ENCODE measurements around the gene CD7. TPM values are rescaled to one million over a fixed set of nuclear protein-coding genes. Genes with fewer than 3 reads are reported as not detected.

CD7 gene
- total RNA-seq, 1 donor from 2014 or later = 7.1 TPM

GRCh38 chr17:82316651-82317393 is 586 bp downstream of the CD7 start:
- TF ChIP-seq, protein P1, sequence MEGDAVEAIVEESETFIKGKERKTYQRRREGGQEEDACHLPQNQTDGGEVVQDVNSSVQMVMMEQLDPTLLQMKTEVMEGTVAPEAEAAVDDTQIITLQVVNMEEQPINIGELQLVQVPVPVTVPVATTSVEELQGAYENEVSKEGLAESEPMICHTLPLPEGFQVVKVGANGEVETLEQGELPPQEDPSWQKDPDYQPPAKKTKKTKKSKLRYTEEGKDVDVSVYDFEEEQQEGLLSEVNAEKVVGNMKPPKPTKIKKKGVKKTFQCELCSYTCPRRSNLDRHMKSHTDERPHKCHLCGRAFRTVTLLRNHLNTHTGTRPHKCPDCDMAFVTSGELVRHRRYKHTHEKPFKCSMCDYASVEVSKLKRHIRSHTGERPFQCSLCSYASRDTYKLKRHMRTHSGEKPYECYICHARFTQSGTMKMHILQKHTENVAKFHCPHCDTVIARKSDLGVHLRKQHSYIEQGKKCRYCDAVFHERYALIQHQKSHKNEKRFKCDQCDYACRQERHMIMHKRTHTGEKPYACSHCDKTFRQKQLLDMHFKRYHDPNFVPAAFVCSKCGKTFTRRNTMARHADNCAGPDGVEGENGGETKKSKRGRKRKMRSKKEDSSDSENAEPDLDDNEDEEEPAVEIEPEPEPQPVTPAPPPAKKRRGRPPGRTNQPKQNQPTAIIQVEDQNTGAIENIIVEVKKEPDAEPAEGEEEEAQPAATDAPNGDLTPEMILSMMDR (IDR thresholded peaks at IDR 0.05) = no peak
- Histone ChIP-seq H3K4me1 (peaks cover 20% of the 10 kb centered on the region), H3K36me3 (no peaks in the 10 kb centered on the region), H3K4me3 (peak overlapping the region; percentile 37), H3K27me3 (ENCODE audit: low read depth) (peaks cover 25% of the 10 kb centered on the region), H3K9me3 (no peaks in the 10 kb centered on the region), H3K27ac (no peak overlapping the region)
- ATAC-seq (no peak), DNase-seq (no peak)
- intact Hi-C loops (cut with DNase I) = no loop called here

DNA sequence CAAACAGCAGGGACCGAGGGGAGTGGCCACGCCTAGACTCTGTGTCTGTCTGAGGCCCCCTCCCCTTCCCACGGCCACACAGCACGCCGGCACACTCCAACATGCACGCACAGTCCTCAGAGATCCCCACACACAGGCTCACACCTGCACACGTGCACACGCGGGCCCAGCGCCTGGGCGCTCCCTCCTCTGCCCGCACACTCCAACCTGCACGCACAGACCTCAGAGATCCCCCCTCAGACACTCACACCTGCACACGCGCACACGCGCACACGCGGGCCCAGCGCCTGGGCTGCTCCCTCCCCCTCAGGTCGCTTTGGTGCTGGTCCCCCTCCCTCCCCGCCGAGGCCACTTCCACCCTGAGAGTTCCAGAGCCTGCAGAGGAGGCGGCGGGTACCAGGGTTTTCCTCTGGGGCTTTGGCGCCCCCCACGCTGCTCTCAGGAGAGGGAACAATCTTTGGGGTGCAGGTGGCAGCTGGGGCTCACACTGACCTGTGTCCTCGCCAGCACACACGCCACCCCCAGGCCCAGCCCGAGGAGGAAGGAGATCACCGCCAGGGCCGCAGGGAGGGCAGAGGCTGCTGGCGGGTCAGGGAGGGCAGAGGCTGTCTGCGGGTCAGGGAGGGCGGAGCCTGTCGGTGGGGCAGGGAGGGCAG is 1.6 kb downstream of the CD7 start:
- Histone ChIP-seq H3K4me3 (peak overlapping the region; percentile 37), H3K27ac (no peak overlapping the region)
- peak; percentile 45 to 47 for ATAC-seq

GRCh38 chr17:82314727-82315605 is 2.4 kb downstream of the CD7 start:
- Histone ChIP-seq H3K27ac (no peak overlapping the region), H3K36me3 (no peaks in the 10 kb centered on the region), H3K9me3 (no peaks in the 10 kb centered on the region), H3K4me3 (no peak overlapping the region), H3K4me1 (peaks cover 13% of the 10 kb centered on the region), H3K27me3 (ENCODE audit: low read depth) (peaks cover 40% of the 10 kb centered on the region)
- ATAC-seq (no peak), DNase-seq (no peak)
- intact Hi-C loops (cut with DNase I) = no loop called here
- TF ChIP-seq, protein P1 (IDR thresholded peaks at IDR 0.05) = no peak

More for the DNA sequence above, 1.6 kb downstream of the CD7 start:
- H3K36me3 ChIP-seq = no peaks in the 10 kb centered on the region
- H3K9me3 ChIP-seq = no peaks in the 10 kb centered on the region
- DNase-seq = no peak
- TF ChIP-seq, protein P1 (IDR thresholded peaks at IDR 0.05) = no peak
- H3K27me3 ChIP-seq (ENCODE audit: low read depth) = peaks cover 33% of the 10 kb centered on the region
- H3K4me1 ChIP-seq = peaks cover 13% of the 10 kb centered on the region
- intact Hi-C loops (cut with DNase I) = no loop called here

GRCh38 chr17:82314012-82314726 is 3.2 kb downstream of the CD7 start:
- Histone ChIP-seq H3K4me3 (no peak overlapping the region), H3K4me1 (peaks cover 13% of the 10 kb centered on the region), H3K36me3 (no peaks in the 10 kb centered on the region), H3K27ac (no peak overlapping the region), H3K27me3 (ENCODE audit: low read depth) (peaks cover 40% of the 10 kb centered on the region), H3K9me3 (no peaks in the 10 kb centered on the region)
- intact Hi-C loops (cut with DNase I) = no loop called here
- DNase-seq = no peak
- TF ChIP-seq, protein P1 (IDR thresholded peaks at IDR 0.05) = no peak
- ATAC-seq = no peak
